Breast epithelium (tissue), 4 donors: ENCODE data around the gene TPST1. TPM values are rescaled to one million over a fixed set of nuclear protein-coding genes. Genes with fewer than 3 reads are reported as not detected.

Experiments used
- DNase-seq, 2 donors: peaks; one replicate each; pipeline ENCODE4 v3.0.0-alpha.2; 2019; ENCODE audit warnings: low spot score in 2 of 2
- H3K27ac ChIP-seq, 2 donors: fragments of 200-600 bp; sonication (generic) in 1 of 2; one replicate each; pipeline ENCODE4 v1.5.1; 2016 to 2019; ENCODE audit warnings: mild to moderate bottlenecking in 1 of 2
- H3K27me3 ChIP-seq, 2 donors: fragments of 200-600 bp; sonication (generic) in 1 of 2; one replicate each; pipeline versions ENCODE4 v1.5.1 to v1.6.0; 2017 to 2019; ENCODE audit warnings: control low read depth in 1 of 2, mild to moderate bottlenecking in 1 of 2
- H3K36me3 ChIP-seq: fragments of 200-600 bp; one replicate; pipeline ENCODE4 v1.5.1; 2019
- H3K4me1 ChIP-seq, 2 donors: fragments of 200-600 bp; sonication (generic); one replicate each; pipeline ENCODE4 v1.5.1; 2016 to 2019; ENCODE audit warnings: control low read depth in 1 of 2
- H3K4me3 ChIP-seq, 3 donors: fragments of 200-600 bp; sonication (generic); 1 replicate in 2 of 3; 2 replicates in 1 of 3; pipeline ENCODE4 v1.5.1; 2016 to 2019; ENCODE audit warnings: mild to moderate bottlenecking in 3 of 3, moderate library complexity in 2 of 3
- H3K9me3 ChIP-seq, 2 donors: fragments of 200-600 bp; sonication (generic) in 1 of 2; one replicate each; pipeline ENCODE4 v1.5.1; 2016 to 2019; ENCODE audit warnings: control low read depth in 1 of 2
- CTCF ChIP-seq, 3 donors: fragments of 450-650 bp; IDR thresholded peaks; one replicate each; pipeline ENCODE4 v1.5.1; 2016 to 2017; ENCODE audit warnings: antibody characterized with exemption in 3 of 3, mild to moderate bottlenecking in 3 of 3, moderate library complexity in 3 of 3
- POLR2A ChIP-seq: fragments of 450-650 bp; IDR thresholded peaks from one replicate; pipeline ENCODE4 v1.6.1; 2016; ENCODE audit warnings: antibody characterized with exemption, mild to moderate bottlenecking, moderate library complexity
- POLR2AphosphoS5 ChIP-seq, 3 donors: sonication (generic); formaldehyde crosslinking; IDR thresholded peaks; one replicate each; pipeline ENCODE4 v1.6.1; 2017; ENCODE audit warnings: antibody characterized with exemption in 3 of 3
- intact Hi-C: fragments of 100-400 bp; cut with DNase I; formaldehyde crosslinking; loops from one replicate; pipeline ENCODE4 v1.15.1; 2023; ENCODE audit warnings: low total_unique reads
- total RNA-seq, 3 donors: library from RNA; depleted of rRNA; stranded (reverse); fragments of >200 nt; gene quantifications; one replicate each; pipeline ENCODE4 v1.1.0, GENCODE V29; 2016

Gene TPST1
- total RNA-seq, 3 donors from 2014 or later, result 23.2 to 34.4 (median 23.3) TPM

- Histone ChIP-seq H3K4me1 (no peaks in the 10 kb centered on the region), H3K9me3 (peaks cover 4 to 5% of the 10 kb centered on the region in 2 donors), H3K4me3 (no peak overlapping the region), H3K36me3 (no peaks in the 10 kb centered on the region), H3K27me3 (no peaks in the 10 kb centered on the region), H3K27ac (no peak overlapping the region)
- intact Hi-C loops, result no loop called here
- TF ChIP-seq CTCF (IDR thresholded peaks at IDR 0.05) (no peak), POLR2AphosphoS5 (IDR thresholded peaks at IDR 0.05) (no peak), POLR2A (no peak)
- no peak for DNase-seq
Measured at GRCh38 chr7:66303454-66304155, 98.5 kb downstream of the TPST1 start.

- intact Hi-C loops, result no loop called here
- Histone ChIP-seq H3K27me3 (no peaks in the 10 kb centered on the region), H3K27ac (no peak overlapping the region), H3K4me1 (no peaks in the 10 kb centered on the region), H3K36me3 (no peaks in the 10 kb centered on the region), H3K4me3 (no peak overlapping the region), H3K9me3 (no peaks in the 10 kb centered on the region)
- DNase-seq, result no peak
- TF ChIP-seq POLR2AphosphoS5 (IDR thresholded peaks at IDR 0.05), result no peak
- TF ChIP-seq POLR2A, result no peak
- TF ChIP-seq CTCF (IDR thresholded peaks at IDR 0.05), result no peak
Measured at GRCh38 chr7:66304536-66304935, 99.4 kb downstream of the TPST1 start.

DNA sequence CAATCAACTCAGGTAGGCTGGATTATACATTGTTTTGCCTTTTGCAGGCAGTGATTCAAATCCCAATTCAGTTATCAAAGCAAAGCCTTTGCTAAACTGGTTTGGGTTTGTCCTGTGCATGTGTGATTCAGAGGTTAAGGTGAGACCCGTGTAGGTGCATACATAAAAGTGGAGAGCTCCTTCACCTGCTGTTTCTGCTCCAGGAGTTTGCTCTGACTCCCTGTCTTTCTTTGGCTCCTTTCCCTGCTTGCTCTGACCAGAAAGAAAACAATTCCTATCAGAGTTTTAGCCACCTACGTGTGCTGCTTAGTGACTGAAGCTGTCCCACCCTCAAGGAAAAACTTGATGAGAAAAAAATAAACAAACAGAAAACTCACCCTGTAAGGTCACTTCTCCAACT, 101.1 kb downstream of the TPST1 start:
- intact Hi-C loops, result no loop called here
- no peak for DNase-seq
- TF ChIP-seq POLR2A, result no peak
- TF ChIP-seq CTCF (IDR thresholded peaks at IDR 0.05), result no peak
- TF ChIP-seq POLR2AphosphoS5 (IDR thresholded peaks at IDR 0.05), result no peak

DNA sequence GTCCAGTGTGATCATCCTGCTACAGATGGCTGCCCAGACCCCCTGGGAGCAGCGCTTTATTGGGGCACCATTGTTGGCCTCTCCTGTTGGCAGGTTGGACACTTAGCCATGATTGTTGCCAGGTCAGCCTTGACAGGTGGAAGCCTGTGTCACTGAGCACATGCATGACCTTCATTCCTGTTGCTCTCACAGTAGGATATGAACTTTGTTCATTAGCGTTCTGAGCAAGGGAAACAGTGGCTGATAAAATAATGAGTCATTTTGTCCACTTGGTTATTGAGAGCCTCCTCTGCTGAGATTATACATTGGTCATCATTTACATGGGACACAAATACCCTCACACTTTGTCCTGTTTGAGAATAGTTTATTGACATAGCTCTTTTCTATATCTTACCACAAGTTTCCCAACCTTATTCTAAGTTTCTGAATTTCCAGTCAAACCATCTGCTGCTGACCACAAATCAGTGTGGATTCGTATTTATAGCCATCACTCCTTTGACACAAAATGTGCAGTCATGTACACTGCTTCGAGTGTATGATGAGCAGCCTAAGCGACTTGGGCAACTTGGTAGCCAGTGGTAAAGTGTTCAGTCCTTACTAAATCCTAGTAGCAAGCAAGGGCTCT, 102.6 kb downstream of the TPST1 start:
- intact Hi-C loops, result no loop called here
- Histone ChIP-seq H3K27ac (no peak overlapping the region), H3K4me3 (no peak overlapping the region), H3K27me3 (no peaks in the 10 kb centered on the region), H3K4me1 (no peaks in the 10 kb centered on the region), H3K36me3 (no peaks in the 10 kb centered on the region), H3K9me3 (no peaks in the 10 kb centered on the region)
- no peak for DNase-seq
- TF ChIP-seq POLR2A (no peak), POLR2AphosphoS5 (IDR thresholded peaks at IDR 0.05) (no peak), CTCF (IDR thresholded peaks at IDR 0.05) (no peak)

More for the DNA sequence above, 101.1 kb downstream of the TPST1 start:
- H3K4me3 ChIP-seq, result no peak overlapping the region
- H3K9me3 ChIP-seq, result no peaks in the 10 kb centered on the region
- no peak overlapping the region for H3K27ac ChIP-seq
- no peaks in the 10 kb centered on the region for H3K27me3 ChIP-seq
- no peaks in the 10 kb centered on the region for H3K36me3 ChIP-seq
- H3K4me1 ChIP-seq, result no peaks in the 10 kb centered on the region

DNA sequence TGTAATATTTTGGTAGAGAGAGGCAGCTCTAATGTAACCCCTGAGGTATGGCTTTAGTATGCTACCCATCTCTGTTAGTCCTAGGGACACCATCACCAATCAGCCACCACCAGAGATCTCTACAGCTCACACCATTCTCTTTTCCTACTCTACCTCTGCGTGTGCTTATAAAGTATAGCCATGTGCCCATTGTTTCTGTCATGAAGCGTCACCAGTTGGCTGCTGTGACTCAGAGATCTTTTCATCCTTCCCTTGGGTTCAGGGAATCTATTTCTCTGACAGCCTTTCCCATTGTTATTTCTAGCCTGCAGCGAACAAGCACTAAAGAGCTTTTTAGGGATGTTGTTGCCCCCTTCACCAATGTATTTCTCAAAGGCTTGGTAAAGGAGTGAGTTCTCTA, 103.3 kb downstream of the TPST1 start:
- no peaks in the 10 kb centered on the region for H3K36me3 ChIP-seq
- no peaks in the 10 kb centered on the region for H3K4me1 ChIP-seq
- TF ChIP-seq CTCF (IDR thresholded peaks at IDR 0.05) (no peak), POLR2AphosphoS5 (IDR thresholded peaks at IDR 0.05) (no peak), POLR2A (no peak)
- H3K27ac ChIP-seq, result no peak overlapping the region
- H3K9me3 ChIP-seq, result no peaks in the 10 kb centered on the region
- intact Hi-C loops, result no loop called here
- H3K4me3 ChIP-seq, result no peak overlapping the region
- no peak for DNase-seq
- H3K27me3 ChIP-seq, result no peaks in the 10 kb centered on the region
